Stimulated activated CD4-positive, alpha-beta T cell treated with anti-CD3 and anti-CD28 coated beads, Interleukin-1b, Interleukin-23, amount 100 ng/mL, for 1 hour (primary cell): ENCODE measurements around the gene POMGNT2.

Experiments
- DNase-seq, 2 donors: peaks; one replicate each; pipeline ENCODE4 v3.0.0-alpha.2; 2020; ENCODE audit warnings: low read depth in 2 of 2

POMGNT2 gene

DNA sequence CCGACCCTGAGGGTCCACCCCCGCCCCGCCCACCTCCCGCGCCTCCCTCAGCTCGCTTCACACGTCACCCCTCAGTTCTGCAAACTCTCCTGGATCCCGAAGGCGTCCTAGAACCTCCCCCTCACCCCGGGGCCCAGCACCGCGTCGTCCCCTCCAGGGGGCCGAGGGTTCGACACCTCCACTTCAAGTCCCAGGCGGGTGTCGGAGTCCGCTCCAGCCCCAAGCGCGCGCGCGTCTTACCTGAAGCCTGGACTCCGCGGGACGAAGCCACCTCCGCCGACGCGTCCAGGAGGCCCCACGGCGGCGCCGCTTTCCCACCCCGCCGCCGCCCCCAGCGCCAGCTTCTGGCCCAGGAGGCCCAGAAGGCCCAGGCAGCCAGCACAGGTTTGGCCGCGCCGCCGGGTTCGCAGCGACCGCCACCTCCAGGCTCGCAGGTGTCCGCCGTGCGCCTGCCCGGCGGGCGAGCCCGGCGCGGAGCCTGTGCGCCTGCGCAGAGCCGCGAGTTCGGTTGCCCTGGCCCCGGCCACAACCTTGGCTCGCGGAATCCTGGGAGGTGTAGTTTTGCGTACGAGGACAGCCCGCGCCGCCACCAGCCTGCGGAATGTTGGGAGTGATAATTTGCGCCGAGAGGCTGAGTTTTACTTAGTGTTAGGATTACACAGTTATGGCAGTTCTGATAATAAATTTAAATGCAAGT, at the start of gene POMGNT2:
TSS of gene POMGNT2 (minus strand) at position 484 of the 697 bp plus-strand sequence. CDS start 24,648 bp downstream, outside the sequence.
- DNase-seq: peak; percentile 65 to 68

- DNase-seq: no peak
Measured at GRCh38 chr3:43154980-43155379, 49.1 kb upstream of the POMGNT2 start.

- no peak for DNase-seq
Measured at GRCh38 chr3:43153216-43154083, 47.6 kb upstream of the POMGNT2 start.

GRCh38 chr3:43152649-43153048, 46.8 kb upstream of the POMGNT2 start:
- DNase-seq: no peak

DNA sequence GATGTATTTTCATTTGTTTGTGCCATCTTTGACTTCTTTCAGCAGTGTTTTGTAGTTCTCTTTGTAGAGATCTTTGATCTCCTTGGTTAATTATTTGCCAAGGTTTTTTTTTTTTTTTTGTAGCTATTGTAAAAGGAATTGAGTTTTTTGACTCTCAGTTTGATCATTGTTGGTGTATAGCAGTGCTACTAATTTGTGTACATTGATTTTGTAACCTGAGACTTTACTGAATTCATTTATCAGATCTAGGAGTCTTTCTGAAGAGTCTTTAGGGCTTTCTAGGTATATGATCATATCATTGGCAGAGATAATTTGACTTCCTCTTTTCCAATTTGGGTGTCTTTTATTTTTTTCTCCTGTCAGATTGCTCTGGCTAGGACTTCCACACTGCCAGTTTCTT, 42.2 kb upstream of the POMGNT2 start:
- DNase-seq: no peak

- DNase-seq: no peak
Measured at GRCh38 chr3:43146599-43146998, 40.7 kb upstream of the POMGNT2 start.

DNA sequence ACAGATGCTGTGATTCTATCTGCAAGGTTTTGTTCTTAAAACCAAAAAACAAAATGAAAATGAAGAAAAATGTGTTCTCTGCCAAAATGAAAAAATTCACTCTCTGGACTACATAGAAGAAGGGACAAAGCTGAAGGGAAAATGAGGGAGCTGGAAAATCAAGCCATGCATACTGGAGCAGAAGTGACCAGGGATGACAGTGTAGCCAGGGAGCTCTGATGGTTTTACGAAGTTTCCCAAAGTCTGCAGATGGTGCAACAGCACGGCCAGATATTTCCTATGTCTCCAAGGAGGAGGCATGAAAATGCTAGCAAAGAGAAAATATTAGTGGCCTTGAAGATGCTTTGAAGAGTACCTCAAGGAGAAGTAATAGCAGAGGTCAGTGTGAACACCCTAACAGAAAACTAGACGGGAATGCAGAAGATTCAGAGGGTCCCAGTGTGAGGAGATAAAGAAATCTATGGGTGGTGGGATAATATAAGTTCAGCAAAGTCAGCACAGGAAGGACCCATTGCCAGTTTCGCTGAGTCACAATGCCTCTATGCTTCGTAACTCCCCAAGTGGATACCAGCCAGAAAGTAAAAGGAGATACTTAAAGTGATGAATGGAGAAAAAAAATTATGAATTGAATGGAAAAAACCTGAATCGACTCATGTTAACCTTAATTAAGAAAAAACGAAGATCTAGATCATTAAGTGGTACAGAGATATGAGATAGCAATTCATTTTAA, 39.0 kb upstream of the POMGNT2 start:
- no peak for DNase-seq

GRCh38 chr3:43142472-43142871, 36.6 kb upstream of the POMGNT2 start:
- no peak for DNase-seq

DNA sequence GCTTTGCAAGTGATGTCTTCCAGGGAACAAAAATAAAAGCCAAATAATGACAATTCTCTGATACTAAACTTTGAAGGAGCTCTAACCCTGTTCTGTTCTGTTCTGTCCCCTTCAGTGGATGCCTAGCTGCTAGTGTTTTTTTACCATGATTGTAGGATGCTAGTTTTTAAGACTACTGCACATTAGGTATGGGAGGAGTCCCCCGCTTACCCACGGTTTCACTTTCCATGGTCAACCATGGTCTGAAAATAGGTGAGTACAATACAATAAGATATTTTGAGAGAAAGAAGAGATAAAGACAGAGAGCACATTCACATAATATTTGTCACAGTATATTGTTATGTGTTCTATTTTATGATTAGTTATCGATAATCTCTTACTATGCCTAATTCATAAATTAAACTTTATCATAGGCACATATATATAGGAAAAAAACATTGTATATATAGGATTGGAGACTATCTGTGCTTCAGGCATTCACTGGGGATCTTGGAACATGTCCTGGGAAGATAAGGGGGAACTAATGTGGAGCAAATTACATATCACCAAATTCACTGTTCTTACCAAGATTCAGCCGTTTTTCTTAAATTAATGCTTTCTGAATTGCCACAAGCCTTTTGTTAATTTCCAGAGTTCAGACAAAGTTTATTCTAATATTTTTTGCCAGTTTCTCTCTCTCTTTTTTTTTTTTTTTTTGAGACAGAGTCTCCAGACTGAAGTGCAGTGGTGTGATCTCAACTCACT, 32.8 kb upstream of the POMGNT2 start:
- no peak for DNase-seq

- no peak for DNase-seq
Measured at GRCh38 chr3:43132870-43133636, 27.2 kb upstream of the POMGNT2 start.

DNA sequence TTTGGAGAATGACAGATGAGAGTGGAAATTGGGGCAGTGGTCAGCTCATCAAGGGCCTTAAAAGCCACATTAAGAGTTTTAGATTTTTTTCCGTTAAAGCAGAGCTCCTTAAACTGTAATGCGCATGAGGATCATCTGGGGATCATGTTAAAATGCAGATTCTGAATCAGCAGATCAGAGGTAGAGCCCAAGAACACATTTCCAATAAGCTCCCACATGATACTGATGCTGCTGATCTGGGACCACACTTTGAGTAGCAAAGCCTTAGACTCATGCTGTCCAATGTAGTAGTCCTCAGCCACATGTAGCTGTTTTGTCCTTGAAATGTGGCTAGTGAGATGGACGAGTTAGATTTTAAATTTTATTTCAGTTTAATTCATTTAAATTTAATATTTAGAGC, 26.3 kb upstream of the POMGNT2 start:
- DNase-seq: no peak

- no peak for DNase-seq
Measured at GRCh38 chr3:43128464-43128863, 22.6 kb upstream of the POMGNT2 start.

DNA sequence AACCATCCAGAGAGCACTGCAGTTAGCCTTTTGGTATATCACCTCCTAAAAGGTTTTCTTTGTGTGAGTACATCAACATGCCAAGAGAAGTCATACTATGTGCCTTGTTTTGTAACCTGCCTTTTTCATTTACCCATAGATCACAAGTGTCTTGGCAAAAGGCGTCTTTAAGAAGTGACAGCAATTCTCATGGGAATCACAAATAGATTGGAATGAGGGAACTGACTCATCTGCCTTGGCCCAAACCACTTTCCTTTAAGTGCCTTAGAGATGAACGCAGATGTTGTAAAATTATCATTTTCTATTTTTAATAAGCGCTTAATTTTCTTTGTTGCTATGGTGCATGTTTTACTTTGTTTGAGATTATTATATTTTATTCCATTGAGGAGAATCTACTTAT, 20.7 kb upstream of the POMGNT2 start:
- no peak for DNase-seq

DNA sequence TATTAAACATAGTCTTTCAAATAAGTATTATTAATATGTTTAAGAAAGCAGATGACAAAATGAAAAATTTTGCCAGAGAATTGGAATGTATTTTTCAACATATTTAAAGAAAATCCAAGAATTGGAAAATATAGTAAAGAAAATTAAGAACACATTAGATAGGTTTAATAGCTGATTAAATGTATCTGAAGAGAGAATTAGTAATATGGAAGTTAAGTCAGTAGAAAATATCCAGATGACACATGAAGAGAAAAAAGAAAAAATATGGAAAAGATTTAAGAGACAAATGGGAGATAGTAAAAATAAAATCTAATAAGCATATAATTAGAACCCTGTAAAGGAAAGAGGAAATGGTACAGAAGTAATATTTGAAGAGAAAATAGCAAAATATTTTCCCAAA, 18.0 kb upstream of the POMGNT2 start:
- DNase-seq: no peak

DNA sequence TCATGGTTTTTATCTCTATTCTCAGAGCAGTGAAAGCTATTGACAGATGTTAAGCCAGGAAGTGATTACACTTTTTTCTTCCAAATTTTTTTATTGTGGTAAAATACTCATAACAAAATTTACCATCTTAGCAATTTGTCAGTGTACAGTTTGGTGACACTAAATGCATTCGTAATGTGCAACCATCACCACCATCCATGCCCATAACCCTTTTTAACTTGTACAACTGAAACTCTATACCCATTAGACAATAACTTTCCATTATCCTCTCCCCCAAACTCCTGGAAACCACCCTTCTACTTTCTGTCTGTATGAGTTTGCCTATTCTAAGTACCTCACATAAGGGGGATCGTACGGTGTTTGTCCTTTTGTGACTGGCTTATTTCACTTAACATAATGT, 15.1 kb upstream of the POMGNT2 start:
- DNase-seq: no peak

DNA sequence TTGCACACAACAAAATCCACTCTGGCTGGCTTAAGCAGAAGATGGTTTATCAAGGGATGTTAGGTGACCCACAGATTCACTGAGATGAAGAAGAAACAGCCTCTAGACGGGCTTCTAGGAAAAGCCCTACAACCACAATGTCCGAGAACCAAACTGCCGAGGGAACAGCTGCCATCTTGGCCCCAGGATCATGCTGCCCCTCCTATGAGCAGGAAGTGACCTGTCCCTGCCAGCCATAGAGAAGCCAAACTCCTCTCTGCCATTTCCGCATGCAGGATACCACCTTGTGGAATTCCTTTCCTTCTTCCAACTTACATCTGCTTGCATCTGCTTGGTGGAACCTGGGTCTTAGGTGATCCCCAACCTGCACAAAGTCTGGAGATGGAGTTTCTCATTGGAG, 11.4 kb upstream of the POMGNT2 start:
- DNase-seq: no peak

GRCh38 chr3:43113671-43114070, 7.8 kb upstream of the POMGNT2 start:
- DNase-seq: no peak

DNA sequence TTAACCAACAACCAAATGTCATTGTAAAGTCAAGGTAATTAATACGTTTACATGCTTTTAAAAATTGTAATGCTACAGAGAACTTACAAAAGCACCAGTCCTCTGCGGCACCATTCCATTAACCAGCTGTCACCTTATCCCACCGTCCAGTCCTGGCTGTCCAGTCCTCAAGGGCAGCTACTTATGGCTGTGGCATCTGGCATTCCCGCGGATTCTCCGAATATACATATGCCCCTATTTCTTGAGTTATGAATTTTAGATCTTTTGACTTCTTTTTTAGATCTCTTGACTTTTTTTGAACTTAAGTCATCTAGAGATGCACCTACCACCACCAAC, 382 bp upstream of the POMGNT2 start:
- DNase-seq: no peak

DNA sequence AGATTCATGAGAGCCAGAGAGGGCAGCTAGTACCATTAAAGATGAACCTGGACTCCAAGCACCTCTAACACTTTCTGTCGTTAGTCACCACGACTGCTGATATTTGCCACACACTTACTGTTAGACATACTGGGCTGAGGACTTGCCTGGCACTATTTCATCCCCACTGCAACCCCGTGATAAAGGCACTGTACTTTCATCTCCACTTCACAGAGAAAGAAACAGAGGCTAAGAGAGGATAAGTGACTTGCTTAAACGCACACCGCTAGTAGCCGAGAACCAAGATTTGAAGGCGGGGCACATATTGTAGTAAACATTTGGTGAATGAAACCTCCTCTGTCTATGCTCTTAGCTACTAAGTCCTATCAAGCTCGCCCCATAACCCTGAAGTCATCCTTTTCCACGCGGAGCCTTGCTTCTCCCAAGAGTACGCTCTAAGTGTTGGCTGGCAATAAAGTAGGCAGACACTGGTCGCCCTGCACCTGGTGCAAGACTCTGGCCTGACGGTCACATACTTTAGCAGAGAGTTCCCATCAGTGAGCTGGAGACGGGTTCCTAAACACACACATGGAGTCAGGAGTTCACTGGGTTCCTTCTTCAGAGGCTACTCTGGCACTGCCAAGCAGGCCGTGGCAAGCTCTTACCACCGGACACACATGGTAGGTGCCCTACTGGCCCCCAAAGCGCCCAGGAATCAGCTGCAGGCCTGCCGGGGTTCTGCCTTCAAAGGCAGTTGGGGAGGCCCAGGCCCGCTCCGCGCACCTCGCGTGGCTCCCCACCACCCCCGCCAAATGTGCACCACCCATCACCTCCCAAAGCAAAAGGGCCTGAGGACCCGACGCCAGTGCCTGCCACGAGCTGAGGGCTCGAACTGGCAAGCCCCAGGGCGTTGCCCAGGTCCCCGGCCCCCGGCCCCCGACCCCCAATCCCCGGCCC, 951 bp downstream of the POMGNT2 start:
- no peak for DNase-seq

DNA sequence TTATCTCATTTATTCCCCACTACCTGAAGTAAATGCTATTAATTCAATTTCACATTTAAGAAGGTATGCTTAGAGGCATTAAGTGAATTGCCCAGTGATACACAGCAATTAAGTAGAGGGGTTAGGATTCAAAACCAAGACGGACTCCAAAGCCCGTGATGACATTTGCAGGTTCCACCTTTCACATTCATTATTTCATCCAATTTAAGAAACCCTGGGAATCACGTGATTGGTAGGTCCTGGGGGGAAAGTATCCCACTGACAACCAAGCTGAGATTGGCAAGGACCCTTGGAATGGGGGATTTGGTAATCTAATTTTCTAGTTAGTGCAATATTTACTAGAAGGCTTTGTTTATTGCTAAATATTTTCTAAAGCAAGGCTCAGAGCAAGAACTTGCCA, 1.8 kb downstream of the POMGNT2 start:
- DNase-seq: no peak
